Measurements from ENCODE around the gene AKAP8. TPM values are rescaled to one million over a fixed set of nuclear protein-coding genes. Genes with fewer than 3 reads are reported as not detected.
A peak's percentile ranks its signal among the peaks of the same experiment; 100 is the strongest.
"Not testable (repeated sequence)": the region's sequence is repeated elsewhere in the genome, so short reads cannot be mapped to it uniquely, and the experiment has no call there.

Gene AKAP8
- total RNA-seq, 4 donors from 2014 or later = 21.6 to 75.2 (median 47.5) TPM

- no peak overlapping the region for H3K4me3 ChIP-seq
- WGBS, 2 donors (ENCODE audit: low coverage in 1 of 2) = 93 to 96% methylated on average over 2 to 4 of the region's 4 CpGs
- no peak for DNase-seq
- in situ Hi-C loops (cut with MboI; ENCODE audit: low pct_ligation_motif_present in 1 of 4, low pct_unique_long_range_greater_than_20kb in 1 of 4, low sequenced_read_pairs in 3 of 4) = no loop called here
- H3K4me1 ChIP-seq = peaks cover 0 to 2% (median 0%) of the 10 kb centered on the region in 4 donors
- no peaks in the 10 kb centered on the region for H3K9me3 ChIP-seq
- H3K27ac ChIP-seq = no peak overlapping the region
- no peaks in the 10 kb centered on the region for H3K36me3 ChIP-seq
- TF ChIP-seq POLR2AphosphoS5 (IDR thresholded peaks at IDR 0.05) (no peak), POLR2A (IDR thresholded peaks at IDR 0.05) (no peak), CTCF (IDR thresholded peaks at IDR 0.05) (no peak), EP300 (IDR thresholded peaks at IDR 0.05; ENCODE audit: low read depth) (no peak)
- intact Hi-C loops (cut with DNase I; ENCODE audit: low total_unique reads) = no loop called here
- no peaks in the 10 kb centered on the region for H3K27me3 ChIP-seq
These were observed 39.5 kb downstream of the AKAP8 start for GRCh38 chr19:15340086-15340485.

DNA sequence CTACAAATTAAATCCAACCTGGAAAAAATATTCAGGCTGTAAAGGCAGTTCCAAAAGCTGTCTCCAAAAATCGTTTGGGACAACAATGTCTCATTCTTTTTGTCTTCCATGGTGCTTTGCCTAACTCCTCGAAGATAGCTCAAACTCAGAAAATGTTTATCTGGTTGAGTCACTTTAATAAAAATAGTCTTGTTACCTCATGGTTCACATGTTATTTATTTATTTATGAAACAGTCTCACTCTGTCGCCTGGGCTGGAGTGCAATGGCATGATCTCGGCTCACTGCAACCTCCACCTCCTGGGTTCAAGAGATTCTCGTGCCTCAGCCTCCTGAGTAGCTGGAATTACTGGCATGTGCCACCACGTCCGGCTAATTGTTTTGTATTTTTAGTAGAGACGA is 42.4 kb downstream of the AKAP8 start:
- intact Hi-C loops (cut with DNase I; ENCODE audit: low total_unique reads) = no loop called here
- no peak for TF ChIP-seq POLR2AphosphoS5 (IDR thresholded peaks at IDR 0.05)
- TF ChIP-seq POLR2A (IDR thresholded peaks at IDR 0.05) = no peak
- TF ChIP-seq CTCF (IDR thresholded peaks at IDR 0.05) = no peak
- TF ChIP-seq EP300 (IDR thresholded peaks at IDR 0.05; ENCODE audit: low read depth) = no peak
- no peak for DNase-seq
- in situ Hi-C loops (cut with MboI; ENCODE audit: low pct_ligation_motif_present in 1 of 4, low pct_unique_long_range_greater_than_20kb in 1 of 4, low sequenced_read_pairs in 3 of 4) = no loop called here
- Histone ChIP-seq H3K4me3 (no peak overlapping the region), H3K27me3 (no peaks in the 10 kb centered on the region), H3K27ac (no peak overlapping the region), H3K36me3 (no peaks in the 10 kb centered on the region), H3K9me3 (no peaks in the 10 kb centered on the region), H3K4me1 (peaks cover 0 to 14% (median 9%) of the 10 kb centered on the region in 4 donors)
- 68 to 83% methylated on average over 7 to 8 of the region's 8 CpGs for WGBS, 2 donors (ENCODE audit: low coverage in 1 of 2)

DNA sequence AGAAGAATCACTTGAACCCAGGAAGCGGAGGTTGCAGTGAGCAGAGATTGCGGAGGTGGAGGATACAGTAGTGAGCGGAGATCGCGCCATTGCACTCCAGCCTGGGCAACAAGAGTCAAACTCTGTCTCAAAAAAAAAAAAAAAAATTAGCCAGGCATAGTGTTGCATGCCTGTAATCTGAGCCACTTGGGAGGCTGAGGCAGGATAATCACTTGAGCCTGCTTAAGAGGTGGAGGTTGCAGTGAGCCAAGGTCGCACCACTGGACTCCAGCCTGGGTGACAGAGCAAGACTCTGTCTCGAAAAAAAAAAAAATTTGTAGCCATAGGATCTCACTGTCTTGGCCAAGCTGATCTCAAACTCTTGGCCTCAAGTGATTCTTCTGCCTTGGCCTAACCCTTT is 43.6 kb downstream of the AKAP8 start:
- H3K4me3 ChIP-seq; in situ Hi-C loops (cut with MboI; ENCODE audit: low pct_ligation_motif_present in 1 of 4, low pct_unique_long_range_greater_than_20kb in 1 of 4, low sequenced_read_pairs in 3 of 4); H3K27ac ChIP-seq; H3K27me3 ChIP-seq; H3K9me3 ChIP-seq; H3K36me3 ChIP-seq; intact Hi-C loops (cut with DNase I; ENCODE audit: low total_unique reads); DNase-seq: not testable (repeated sequence)
- H3K4me1 ChIP-seq = peaks cover 0 to 15% (median 11%) of the 10 kb centered on the region in 4 donors
- WGBS, 2 donors (ENCODE audit: low coverage in 1 of 2) = 78 to 85% methylated on average over 7 of the region's 7 CpGs

DNA sequence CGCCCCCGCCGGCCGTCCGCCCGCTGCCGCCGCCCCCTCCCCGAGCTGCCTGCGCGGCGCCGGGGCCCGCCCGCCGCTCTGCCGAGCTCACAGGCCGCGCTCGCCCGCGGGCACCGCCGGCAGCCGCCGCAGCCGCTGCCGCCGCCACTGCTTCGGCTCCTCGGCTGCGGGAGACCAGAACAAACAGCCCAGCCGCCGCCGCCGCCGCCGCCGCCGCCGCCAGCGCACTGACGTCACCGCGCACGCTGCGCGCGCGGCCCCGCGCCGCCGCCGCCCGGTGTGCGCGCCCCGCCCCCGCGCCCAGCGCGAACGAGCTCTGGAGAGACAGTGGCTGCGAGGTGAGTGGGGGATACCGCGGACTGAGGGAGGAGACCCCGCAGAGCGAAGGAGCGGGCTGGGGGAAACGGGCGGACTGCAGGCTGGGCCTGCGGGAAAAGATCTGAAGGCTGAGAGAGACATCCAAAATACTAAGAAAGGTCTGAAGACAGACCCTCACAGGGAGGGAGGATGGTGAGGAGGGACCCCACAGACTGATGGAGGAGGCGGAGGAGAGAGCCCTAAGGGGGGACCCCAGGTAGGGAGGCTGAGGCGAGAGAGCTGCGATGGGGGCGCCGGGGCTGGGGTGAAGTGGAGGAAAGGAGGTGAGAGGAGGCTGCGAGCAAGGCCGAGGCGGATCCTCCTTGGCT is 47.1 kb downstream of the AKAP8 start, which contains the start of gene BRD4:
TSS of gene BRD4 (minus strand) at position 229 of the 686 bp plus-strand sequence. CDS start 59,440 bp downstream, outside the sequence.
- in situ Hi-C loops (cut with MboI; ENCODE audit: low pct_ligation_motif_present in 1 of 4, low pct_unique_long_range_greater_than_20kb in 1 of 4, low sequenced_read_pairs in 3 of 4) = no loop called here
- Histone ChIP-seq H3K36me3 (no peaks in the 10 kb centered on the region), H3K27ac (peak within 1 kb of the TSS; percentile 89 to 94 (median 94)), H3K9me3 (no peaks in the 10 kb centered on the region), H3K4me3 (peak within 1 kb of the TSS; percentile 82 to 98 (median 91)), H3K27me3 (no peaks in the 10 kb centered on the region), H3K4me1 (peaks cover 17 to 49% (median 33%) of the 10 kb centered on the region in 4 donors)
- peak in 2 of 3 donors; percentile 44 to 62 for TF ChIP-seq POLR2AphosphoS5 (IDR thresholded peaks at IDR 0.05)
- no peak for TF ChIP-seq EP300 (IDR thresholded peaks at IDR 0.05; ENCODE audit: low read depth)
- DNase-seq = peak; percentile 79
- 0 to 4% methylated on average over 6 to 41 of the region's 81 CpGs for WGBS, 2 donors (ENCODE audit: low coverage in 1 of 2)
- intact Hi-C loops (cut with DNase I; ENCODE audit: low total_unique reads) = loop anchor here (5.0 kb wide), 1 partner anchor 70 kb away; no protein-coding TSS in a partner anchor

- Histone ChIP-seq H3K27ac (peak overlapping the region; percentile 89 to 94 (median 94)), H3K4me1 (peaks cover 17 to 55% (median 40%) of the 10 kb centered on the region in 4 donors), H3K27me3 (no peaks in the 10 kb centered on the region), H3K9me3 (no peaks in the 10 kb centered on the region), H3K36me3 (no peaks in the 10 kb centered on the region), H3K4me3 (peak overlapping the region; percentile 82 to 98 (median 91))
- DNase-seq = peak; percentile 64
- peak in 1 of 3 donors; percentile 22 for TF ChIP-seq POLR2AphosphoS5 (IDR thresholded peaks at IDR 0.05)
- TF ChIP-seq EP300 (IDR thresholded peaks at IDR 0.05; ENCODE audit: low read depth) = no peak
- TF ChIP-seq CTCF (IDR thresholded peaks at IDR 0.05) = peak in 1 of 5 experiments; percentile 2
- no peak for TF ChIP-seq POLR2A (IDR thresholded peaks at IDR 0.05)
- in situ Hi-C loops (cut with MboI; ENCODE audit: low pct_ligation_motif_present in 1 of 4, low pct_unique_long_range_greater_than_20kb in 1 of 4, low sequenced_read_pairs in 3 of 4) = no loop called here
- intact Hi-C loops (cut with DNase I; ENCODE audit: low total_unique reads) = loop anchor here (5.0 kb wide), 1 partner anchor 69 kb away; no protein-coding TSS in a partner anchor
- 0% methylated on average over 17 of the region's 122 CpGs; no CpG with 5 or more reads in 1 of the 2 donors for WGBS, 2 donors (ENCODE audit: low coverage in 1 of 2)
These were observed 47.9 kb downstream of the AKAP8 start for GRCh38 chr19:15331419-15332310.
